ENCODE data around the gene IKZF3. TPM values are rescaled to one million over a fixed set of nuclear protein-coding genes. Genes with fewer than 3 reads are reported as not detected.
"Not testable (repeated sequence)": the region's sequence is repeated elsewhere in the genome, so short reads cannot be mapped to it uniquely, and the experiment has no call there.

The IKZF3 gene
- total RNA-seq, 4 donors from 2014 or later: 0.89 to 1.8 (median 0.97) TPM

GRCh38 chr17:39898088-39898487 is 34.0 kb upstream of the IKZF3 start:
- no peak for DNase-seq (ENCODE audit: low spot score in 2 of 2)
- intact Hi-C loops (cut with DNase I; ENCODE audit: low total_unique reads): no loop called here
- WGBS, 2 donors: 95 to 96% methylated on average over 4 of the region's 4 CpGs

DNA sequence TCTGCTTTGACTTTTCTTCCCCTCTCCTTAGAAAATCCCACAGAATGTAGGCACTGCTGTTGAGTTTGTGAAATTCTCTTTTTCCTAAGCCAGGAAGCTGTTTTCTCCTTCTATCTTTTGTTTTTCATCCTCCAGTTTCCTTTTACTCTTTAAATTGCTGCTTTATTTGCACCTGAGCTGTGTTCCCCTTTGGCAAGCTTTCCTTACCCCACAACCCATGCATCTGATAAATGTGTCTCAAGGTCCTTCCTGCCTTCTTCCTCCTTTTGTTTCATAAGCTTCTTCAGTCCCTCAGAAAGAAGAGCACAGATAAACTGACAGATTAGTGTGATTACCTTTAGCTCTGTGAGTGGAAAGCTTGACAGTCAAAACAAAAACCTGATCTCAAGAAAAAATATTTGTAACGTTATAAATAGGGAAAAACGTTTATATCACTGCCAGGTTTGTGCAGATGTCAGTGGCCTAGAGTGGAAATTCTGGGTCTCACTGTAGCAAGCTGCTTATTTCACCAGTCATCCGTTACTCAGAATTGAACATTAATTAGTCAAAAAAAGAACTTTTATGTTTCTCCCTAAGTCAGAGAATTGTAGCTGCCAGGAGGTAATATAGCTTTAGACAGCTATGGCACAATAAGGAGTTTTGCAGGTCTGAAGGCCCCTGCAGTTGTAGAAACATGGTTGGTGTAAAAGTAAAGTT is 30.7 kb upstream of the IKZF3 start:
- no peak for TF ChIP-seq POLR2A (IDR thresholded peaks at IDR 0.05)
- TF ChIP-seq, protein P1, sequence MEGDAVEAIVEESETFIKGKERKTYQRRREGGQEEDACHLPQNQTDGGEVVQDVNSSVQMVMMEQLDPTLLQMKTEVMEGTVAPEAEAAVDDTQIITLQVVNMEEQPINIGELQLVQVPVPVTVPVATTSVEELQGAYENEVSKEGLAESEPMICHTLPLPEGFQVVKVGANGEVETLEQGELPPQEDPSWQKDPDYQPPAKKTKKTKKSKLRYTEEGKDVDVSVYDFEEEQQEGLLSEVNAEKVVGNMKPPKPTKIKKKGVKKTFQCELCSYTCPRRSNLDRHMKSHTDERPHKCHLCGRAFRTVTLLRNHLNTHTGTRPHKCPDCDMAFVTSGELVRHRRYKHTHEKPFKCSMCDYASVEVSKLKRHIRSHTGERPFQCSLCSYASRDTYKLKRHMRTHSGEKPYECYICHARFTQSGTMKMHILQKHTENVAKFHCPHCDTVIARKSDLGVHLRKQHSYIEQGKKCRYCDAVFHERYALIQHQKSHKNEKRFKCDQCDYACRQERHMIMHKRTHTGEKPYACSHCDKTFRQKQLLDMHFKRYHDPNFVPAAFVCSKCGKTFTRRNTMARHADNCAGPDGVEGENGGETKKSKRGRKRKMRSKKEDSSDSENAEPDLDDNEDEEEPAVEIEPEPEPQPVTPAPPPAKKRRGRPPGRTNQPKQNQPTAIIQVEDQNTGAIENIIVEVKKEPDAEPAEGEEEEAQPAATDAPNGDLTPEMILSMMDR (IDR thresholded peaks at IDR 0.05): no peak
- WGBS, 2 donors: 25 to 26% methylated on average over 3 of the region's 3 CpGs
- H3K4me3 ChIP-seq (ENCODE audit: low read depth, poor library complexity, severe bottlenecking): no peak overlapping the region
- DNase-seq (ENCODE audit: low spot score in 2 of 2): no peak
- intact Hi-C loops (cut with DNase I; ENCODE audit: low total_unique reads): no loop called here

More at GRCh38 chr17:39898088-39898487, 34.0 kb upstream of the IKZF3 start:
- TF ChIP-seq POLR2A (IDR thresholded peaks at IDR 0.05): no peak
- TF ChIP-seq, protein P1 (IDR thresholded peaks at IDR 0.05): no peak
- H3K4me3 ChIP-seq (ENCODE audit: low read depth, poor library complexity, severe bottlenecking): no peak overlapping the region

DNA sequence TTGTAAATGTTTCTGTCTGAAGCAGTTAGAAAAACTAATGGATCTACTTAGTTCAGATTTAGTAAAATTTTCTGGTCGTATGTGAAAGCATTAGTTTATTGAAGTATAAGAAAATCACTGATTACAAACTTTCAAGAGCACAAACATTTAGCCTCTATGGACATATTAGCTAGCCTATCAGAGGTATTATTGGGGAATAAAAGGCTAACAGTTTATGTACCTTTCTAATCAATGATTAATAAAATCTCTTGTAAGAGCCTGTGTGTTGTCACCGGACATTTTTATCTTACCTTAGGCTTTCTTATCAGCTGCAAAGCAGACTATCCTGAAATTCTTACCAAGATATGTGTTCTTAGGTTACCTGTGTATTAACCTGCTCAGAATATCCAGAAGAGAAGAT is 25.1 kb upstream of the IKZF3 start:
- 39 to 55% methylated on average over 2 of the region's 2 CpGs for WGBS, 2 donors
- intact Hi-C loops (cut with DNase I; ENCODE audit: low total_unique reads): no loop called here
- no peak for TF ChIP-seq POLR2A (IDR thresholded peaks at IDR 0.05)
- TF ChIP-seq, protein P1 (IDR thresholded peaks at IDR 0.05): no peak
- H3K4me3 ChIP-seq (ENCODE audit: low read depth, poor library complexity, severe bottlenecking): no peak overlapping the region
- no peak for DNase-seq (ENCODE audit: low spot score in 2 of 2)

DNA sequence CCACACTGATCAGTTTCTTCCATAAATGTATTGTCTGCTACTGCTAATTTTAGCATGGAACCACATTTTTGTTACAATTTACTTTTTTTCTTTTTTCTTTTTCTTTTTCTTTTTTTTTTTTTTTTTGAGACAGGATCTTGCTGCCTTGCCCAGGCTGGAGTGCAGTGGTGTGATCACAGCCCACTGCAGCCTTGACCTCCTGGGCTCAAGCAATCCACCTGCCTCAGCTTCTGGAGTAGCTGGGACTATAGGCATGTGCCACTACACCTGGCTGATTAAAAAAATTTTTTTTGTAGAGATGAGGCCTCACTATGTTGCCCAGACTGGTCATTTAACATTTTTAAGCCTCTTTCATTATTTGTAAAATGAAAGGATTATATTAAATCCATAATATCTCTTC is 23.0 kb upstream of the IKZF3 start:
- TF ChIP-seq POLR2A (IDR thresholded peaks at IDR 0.05): no peak
- TF ChIP-seq, protein P1 (IDR thresholded peaks at IDR 0.05): no peak
- intact Hi-C loops (cut with DNase I; ENCODE audit: low total_unique reads): no loop called here
- no peak for DNase-seq (ENCODE audit: low spot score in 2 of 2)

GRCh38 chr17:39886102-39886501 is 22.0 kb upstream of the IKZF3 start:
- intact Hi-C loops (cut with DNase I; ENCODE audit: low total_unique reads): not testable (repeated sequence)

More for the DNA sequence above, 23.0 kb upstream of the IKZF3 start:
- H3K4me3 ChIP-seq (ENCODE audit: low read depth, poor library complexity, severe bottlenecking): no peak overlapping the region

GRCh38 chr17:39872751-39873150 is 8.6 kb upstream of the IKZF3 start:
- WGBS, 2 donors: 50 to 57% methylated on average over 2 of the region's 2 CpGs
- no peak for DNase-seq (ENCODE audit: low spot score in 2 of 2)
- no peak overlapping the region for H3K4me3 ChIP-seq (ENCODE audit: low read depth, poor library complexity, severe bottlenecking)
- intact Hi-C loops (cut with DNase I; ENCODE audit: low total_unique reads): no loop called here
- no peak for TF ChIP-seq POLR2A (IDR thresholded peaks at IDR 0.05)
- TF ChIP-seq, protein P1 (IDR thresholded peaks at IDR 0.05): no peak

More at GRCh38 chr17:39886102-39886501, 22.0 kb upstream of the IKZF3 start:
- H3K4me3 ChIP-seq (ENCODE audit: low read depth, poor library complexity, severe bottlenecking); DNase-seq (ENCODE audit: low spot score in 2 of 2): not testable (repeated sequence)
- 64 to 76% methylated on average over 5 of the region's 5 CpGs for WGBS, 2 donors
